Mammary epithelial cell (primary cell): ENCODE measurements around the gene TMEM140.

Experiments
- CTCF ChIP-seq, 2 donors: IDR thresholded peaks in 1 of 2; conservative IDR thresholded peaks in 1 of 2; 2 replicates each; pipeline ENCODE4 v1.5.1; 2011 to 2012; ENCODE audit warnings: inconsistent platforms in 2 of 2, low read length in 2 of 2, mild to moderate bottlenecking in 2 of 2, control low read depth in 1 of 2, low read depth in 1 of 2; ENCODE audit not compliant: insufficient read depth in 1 of 2; ENCODE audit errors: extremely low read depth in 1 of 2
- EZH2 ChIP-seq: IDR thresholded peaks from 2 replicates; pipeline ENCODE4 v1.6.1; 2012; ENCODE audit warnings: low read length, inconsistent platforms, borderline replicate concordance

GRCh38 chr7:135186841-135187253, 39.0 kb downstream of the TMEM140 start:
- TF ChIP-seq EZH2 (no peak), CTCF (conservative IDR thresholded peaks at IDR 0.05 in 1 of 2, IDR thresholded peaks at IDR 0.05 in 1 of 2; ENCODE audit: extremely low read depth in 1 of 2, insufficient read depth in 1 of 2, low read depth in 1 of 2, low read length in 2 of 2) (no peak)
